HEK293 (cell line): ENCODE measurements around the gene LARGE1.
A peak's percentile ranks its signal among the peaks of the same experiment; 100 is the strongest.

Source experiments
- CTCF ChIA-PET: fragments of 350-600 bp; formaldehyde crosslinking; extraction: SDS; loops from one replicate; lab custom pipeline; 2021; ENCODE audit warnings: antibody characterized with exemption; lab: Yijun Ruan, JAX
- POLR2A ChIA-PET: fragments of 300-600 bp; formaldehyde crosslinking; extraction: SDS; loops from one replicate; lab custom pipeline; 2020; ENCODE audit warnings: antibody characterized with exemption, inconsistent platforms; lab: Yijun Ruan, JAX
- H3K27ac ChIP-seq: fragments of 200-500 bp; sonication (Bioruptor generic); 2 replicates; pipeline ENCODE4 v1.5.1; 2014; ENCODE audit warnings: low read depth, low read length, control low read depth, inconsistent platforms; ENCODE audit errors: extremely low read depth
- H3K36me3 ChIP-seq, 2 experiments: fragments of 200-500 bp in 1 of 2; sonication (Bioruptor generic) in 1 of 2; 1 replicate in 1 of 2; 2 replicates in 1 of 2; pipeline ENCODE4 v1.5.1; 2014 to 2017; ENCODE audit warnings: inconsistent platforms in 2 of 2, low read length in 2 of 2; ENCODE audit not compliant: control insufficient read depth in 2 of 2, insufficient read depth in 1 of 2
- H3K4me1 ChIP-seq: fragments of 200-500 bp; sonication (Bioruptor generic); 2 replicates; pipeline ENCODE4 v1.5.1; 2014; ENCODE audit warnings: mild to moderate bottlenecking, low read length, inconsistent platforms; ENCODE audit not compliant: control insufficient read depth, insufficient read depth
- H3K4me3 ChIP-seq: 2 replicates; pipeline ENCODE4 v1.5.1; 2011; ENCODE audit warnings: low read depth, mild to moderate bottlenecking, control low read depth, low read length, moderate library complexity
- H3K9me3 ChIP-seq: fragments of 200-500 bp; sonication (Bioruptor generic); 2 replicates; pipeline ENCODE4 v1.5.1; 2014; ENCODE audit warnings: low read depth, low read length, inconsistent platforms; ENCODE audit not compliant: control insufficient read depth, insufficient read depth
- EGR2 ChIP-seq: fragments of 450-650 bp; formaldehyde crosslinking; IDR thresholded peaks from 2 replicates; pipeline ENCODE4 v1.5.1; 2016; ENCODE audit warnings: low read depth, missing biosample characterization, missing genetic modification characterization
- FEZF1 ChIP-seq: fragments of 450-650 bp; formaldehyde crosslinking; IDR thresholded peaks from 2 replicates; pipeline ENCODE4 v1.5.1; 2016; ENCODE audit warnings: missing biosample characterization, missing genetic modification characterization
- GLI4 ChIP-seq: fragments of 450-650 bp; formaldehyde crosslinking; IDR thresholded peaks from 2 replicates; pipeline ENCODE4 v1.5.1; 2016; ENCODE audit warnings: missing biosample characterization, missing genetic modification characterization
- WT1 ChIP-seq: fragments of 450-650 bp; formaldehyde crosslinking; IDR thresholded peaks from 2 replicates; pipeline ENCODE4 v1.5.1; 2016; ENCODE audit warnings: missing biosample characterization, missing genetic modification characterization
- ZBTB20 ChIP-seq: fragments of 450-650 bp; formaldehyde crosslinking; IDR thresholded peaks from 2 replicates; pipeline ENCODE4 v1.5.1; 2016; ENCODE audit warnings: missing biosample characterization, missing genetic modification characterization
- ZBTB48 ChIP-seq: fragments of 450-650 bp; formaldehyde crosslinking; IDR thresholded peaks from 2 replicates; pipeline ENCODE4 v1.5.1; 2016; ENCODE audit warnings: missing biosample characterization, missing genetic modification characterization
- ZNF16 ChIP-seq: fragments of 450-650 bp; formaldehyde crosslinking; IDR thresholded peaks from 2 replicates; pipeline ENCODE4 v1.5.1; 2016; ENCODE audit warnings: low read depth, missing biosample characterization, missing genetic modification characterization
- ZNF169 ChIP-seq: fragments of 450-650 bp; formaldehyde crosslinking; IDR thresholded peaks from 2 replicates; pipeline ENCODE4 v1.5.1; 2016; ENCODE audit warnings: missing biosample characterization, missing genetic modification characterization
- ZNF239 ChIP-seq: fragments of 450-650 bp; formaldehyde crosslinking; IDR thresholded peaks from 2 replicates; pipeline ENCODE4 v1.5.1; 2016; ENCODE audit warnings: missing biosample characterization, missing genetic modification characterization
- ZNF302 ChIP-seq: fragments of 450-650 bp; formaldehyde crosslinking; IDR thresholded peaks from 2 replicates; pipeline ENCODE4 v1.5.1; 2016; ENCODE audit warnings: missing biosample characterization, missing genetic modification characterization, low read depth
- ZNF394 ChIP-seq: fragments of 450-650 bp; formaldehyde crosslinking; IDR thresholded peaks from 2 replicates; pipeline ENCODE4 v1.5.1; 2016; ENCODE audit warnings: missing biosample characterization, missing genetic modification characterization, mild to moderate bottlenecking, moderate library complexity, borderline replicate concordance
- ZNF423 ChIP-seq: fragments of 450-650 bp; formaldehyde crosslinking; IDR thresholded peaks from 2 replicates; pipeline ENCODE4 v1.5.1; 2016; ENCODE audit warnings: missing biosample characterization, missing genetic modification characterization
- ZNF510 ChIP-seq: fragments of 450-650 bp; formaldehyde crosslinking; IDR thresholded peaks from 2 replicates; pipeline ENCODE4 v1.5.1; 2018; ENCODE audit warnings: mild to moderate bottlenecking, missing genetic modification characterization, missing biosample characterization; ENCODE audit not compliant: insufficient replicate concordance
- ZNF544 ChIP-seq: fragments of 450-650 bp; formaldehyde crosslinking; IDR thresholded peaks from 2 replicates; pipeline ENCODE4 v1.5.0; 2017; ENCODE audit warnings: missing biosample characterization, missing genetic modification characterization
- ZNF654 ChIP-seq: fragments of 450-650 bp; formaldehyde crosslinking; IDR thresholded peaks from 2 replicates; pipeline ENCODE4 v1.5.1; 2016; ENCODE audit warnings: low read depth, missing biosample characterization, missing genetic modification characterization
- TF ChIP-seq, protein P1 (sequence below): fragments of 450-650 bp; formaldehyde crosslinking; IDR thresholded peaks from 2 replicates; pipeline ENCODE4 v1.5.1; 2016; ENCODE audit warnings: missing biosample characterization, missing genetic modification characterization
- TF ChIP-seq, protein P2 (sequence below): fragments of 450-650 bp; formaldehyde crosslinking; IDR thresholded peaks from 2 replicates; pipeline ENCODE4 v1.5.1; 2016; ENCODE audit warnings: missing biosample characterization, missing genetic modification characterization
- TF ChIP-seq, protein P3 (sequence below): fragments of 450-650 bp; formaldehyde crosslinking; IDR thresholded peaks from 2 replicates; pipeline ENCODE4; 2016; ENCODE audit warnings: missing biosample characterization, missing genetic modification characterization
- TF ChIP-seq, protein P4 (sequence below): fragments of 450-650 bp; formaldehyde crosslinking; IDR thresholded peaks from 2 replicates; pipeline ENCODE4 v1.5.1; 2016; ENCODE audit warnings: missing biosample characterization, missing genetic modification characterization
- TF ChIP-seq, protein P5 (sequence below): IDR thresholded peaks from 2 replicates; pipeline ENCODE4 v1.6.1; 2011; ENCODE audit warnings: mild to moderate bottlenecking, low read depth, low read length, borderline replicate concordance

LARGE1 gene

DNA sequence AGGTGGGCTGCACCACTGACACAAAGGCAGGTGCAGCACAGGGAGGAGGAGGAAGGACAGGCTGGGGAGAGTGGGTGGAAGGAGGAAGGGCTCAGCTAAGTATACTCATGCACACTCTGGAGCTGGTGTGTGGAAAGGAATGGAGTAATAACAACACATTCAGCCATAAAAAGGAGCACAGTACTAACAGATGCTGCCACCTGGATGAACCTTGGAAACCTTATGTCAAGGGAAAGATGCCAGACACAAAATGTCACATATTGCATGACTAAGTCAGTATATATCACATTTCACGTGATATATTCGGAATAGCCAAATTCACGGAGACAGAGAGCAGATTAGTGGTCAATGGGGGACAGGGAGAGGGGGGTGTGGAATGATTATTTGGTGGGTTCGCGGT, 472.5 kb downstream of the LARGE1 start:
- no peak overlapping the region for H3K4me3 ChIP-seq
- H3K36me3 ChIP-seq = no peaks in the 10 kb centered on the region
- POLR2A ChIA-PET = no interaction called here
- no peak overlapping the region for H3K27ac ChIP-seq
- CTCF ChIA-PET = no interaction called here
- no peaks in the 10 kb centered on the region for H3K4me1 ChIP-seq
- H3K9me3 ChIP-seq = no peaks in the 10 kb centered on the region
- TF ChIP-seq, protein P1, sequence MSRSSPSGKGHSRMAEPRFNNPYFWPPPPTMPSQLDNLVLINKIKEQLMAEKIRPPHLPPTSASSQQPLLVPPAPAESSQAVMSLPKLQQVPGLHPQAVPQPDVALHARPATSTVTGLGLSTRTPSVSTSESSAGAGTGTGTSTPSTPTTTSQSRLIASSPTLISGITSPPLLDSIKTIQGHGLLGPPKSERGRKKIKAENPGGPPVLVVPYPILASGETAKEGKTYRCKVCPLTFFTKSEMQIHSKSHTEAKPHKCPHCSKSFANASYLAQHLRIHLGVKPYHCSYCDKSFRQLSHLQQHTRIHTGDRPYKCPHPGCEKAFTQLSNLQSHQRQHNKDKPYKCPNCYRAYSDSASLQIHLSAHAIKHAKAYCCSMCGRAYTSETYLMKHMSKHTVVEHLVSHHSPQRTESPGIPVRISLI (tag by site-specific recombination) = no peak
- TF ChIP-seq, protein P2, sequence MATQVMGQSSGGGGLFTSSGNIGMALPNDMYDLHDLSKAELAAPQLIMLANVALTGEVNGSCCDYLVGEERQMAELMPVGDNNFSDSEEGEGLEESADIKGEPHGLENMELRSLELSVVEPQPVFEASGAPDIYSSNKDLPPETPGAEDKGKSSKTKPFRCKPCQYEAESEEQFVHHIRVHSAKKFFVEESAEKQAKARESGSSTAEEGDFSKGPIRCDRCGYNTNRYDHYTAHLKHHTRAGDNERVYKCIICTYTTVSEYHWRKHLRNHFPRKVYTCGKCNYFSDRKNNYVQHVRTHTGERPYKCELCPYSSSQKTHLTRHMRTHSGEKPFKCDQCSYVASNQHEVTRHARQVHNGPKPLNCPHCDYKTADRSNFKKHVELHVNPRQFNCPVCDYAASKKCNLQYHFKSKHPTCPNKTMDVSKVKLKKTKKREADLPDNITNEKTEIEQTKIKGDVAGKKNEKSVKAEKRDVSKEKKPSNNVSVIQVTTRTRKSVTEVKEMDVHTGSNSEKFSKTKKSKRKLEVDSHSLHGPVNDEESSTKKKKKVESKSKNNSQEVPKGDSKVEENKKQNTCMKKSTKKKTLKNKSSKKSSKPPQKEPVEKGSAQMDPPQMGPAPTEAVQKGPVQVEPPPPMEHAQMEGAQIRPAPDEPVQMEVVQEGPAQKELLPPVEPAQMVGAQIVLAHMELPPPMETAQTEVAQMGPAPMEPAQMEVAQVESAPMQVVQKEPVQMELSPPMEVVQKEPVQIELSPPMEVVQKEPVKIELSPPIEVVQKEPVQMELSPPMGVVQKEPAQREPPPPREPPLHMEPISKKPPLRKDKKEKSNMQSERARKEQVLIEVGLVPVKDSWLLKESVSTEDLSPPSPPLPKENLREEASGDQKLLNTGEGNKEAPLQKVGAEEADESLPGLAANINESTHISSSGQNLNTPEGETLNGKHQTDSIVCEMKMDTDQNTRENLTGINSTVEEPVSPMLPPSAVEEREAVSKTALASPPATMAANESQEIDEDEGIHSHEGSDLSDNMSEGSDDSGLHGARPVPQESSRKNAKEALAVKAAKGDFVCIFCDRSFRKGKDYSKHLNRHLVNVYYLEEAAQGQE (tag by site-specific recombination) = no peak
- no peak for TF ChIP-seq ZNF16 (tag by site-specific recombination)
- 0 out of 2 replicates have a peak, but pooled peaks have one; percentile 9 for TF ChIP-seq EGR2 (tag by site-specific recombination)
- no peak for TF ChIP-seq GLI4 (tag by site-specific recombination)
- TF ChIP-seq ZNF169 (tag by site-specific recombination) = no peak
- no peak for TF ChIP-seq ZNF394 (tag by site-specific recombination)
- TF ChIP-seq, all 188 proteins: peak for 1

DNA sequence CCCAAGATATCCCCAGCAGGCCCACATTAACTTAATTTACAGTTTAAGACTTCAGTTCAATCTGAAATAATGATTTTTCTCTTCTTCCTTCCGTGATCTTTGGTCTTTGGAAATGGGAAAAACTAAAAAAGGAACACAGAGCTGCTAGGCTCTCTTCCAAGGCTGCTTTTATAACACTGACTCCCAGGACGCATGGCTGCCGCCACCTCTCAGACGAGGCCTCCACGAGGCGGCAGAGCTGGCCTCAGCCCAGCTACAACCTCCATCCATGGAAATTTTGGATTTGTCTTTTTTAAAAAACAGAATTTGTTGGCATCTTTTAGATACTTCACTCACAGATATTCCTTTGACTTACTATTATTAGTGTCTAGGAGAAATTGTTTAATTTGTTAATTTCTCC, 476.6 kb downstream of the LARGE1 start:
- Histone ChIP-seq H3K27ac (no peak overlapping the region), H3K36me3 (no peaks in the 10 kb centered on the region), H3K9me3 (no peaks in the 10 kb centered on the region), H3K4me3 (no peak overlapping the region), H3K4me1 (no peaks in the 10 kb centered on the region)
- CTCF ChIA-PET = no interaction called here
- TF ChIP-seq ZNF544 (tag by site-specific recombination) = no peak
- no peak for TF ChIP-seq ZNF239 (tag by site-specific recombination)
- TF ChIP-seq, protein P3, sequence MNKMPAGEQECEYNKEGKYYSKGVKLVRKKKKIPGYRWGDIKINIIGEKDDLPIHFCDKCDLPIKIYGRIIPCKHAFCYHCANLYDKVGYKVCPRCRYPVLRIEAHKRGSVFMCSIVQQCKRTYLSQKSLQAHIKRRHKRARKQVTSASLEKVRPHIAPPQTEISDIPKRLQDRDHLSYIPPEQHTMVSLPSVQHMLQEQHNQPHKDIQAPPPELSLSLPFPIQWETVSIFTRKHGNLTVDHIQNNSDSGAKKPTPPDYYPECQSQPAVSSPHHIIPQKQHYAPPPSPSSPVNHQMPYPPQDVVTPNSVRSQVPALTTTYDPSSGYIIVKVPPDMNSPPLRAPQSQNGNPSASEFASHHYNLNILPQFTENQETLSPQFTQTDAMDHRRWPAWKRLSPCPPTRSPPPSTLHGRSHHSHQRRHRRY (tag by site-specific recombination) = no peak
- no peak for TF ChIP-seq ZNF654 (tag by site-specific recombination)
- TF ChIP-seq ZBTB48 (tag by site-specific recombination) = no peak
- TF ChIP-seq ZNF423 (tag by site-specific recombination) = no peak
- TF ChIP-seq, protein P4, sequence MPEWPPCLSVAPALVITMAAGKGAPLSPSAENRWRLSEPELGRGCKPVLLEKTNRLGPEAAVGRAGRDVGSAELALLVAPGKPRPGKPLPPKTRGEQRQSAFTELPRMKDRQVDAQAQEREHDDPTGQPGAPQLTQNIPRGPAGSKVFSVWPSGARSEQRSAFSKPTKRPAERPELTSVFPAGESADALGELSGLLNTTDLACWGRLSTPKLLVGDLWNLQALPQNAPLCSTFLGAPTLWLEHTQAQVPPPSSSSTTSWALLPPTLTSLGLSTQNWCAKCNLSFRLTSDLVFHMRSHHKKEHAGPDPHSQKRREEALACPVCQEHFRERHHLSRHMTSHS (tag by site-specific recombination) = no peak
- no peak for TF ChIP-seq WT1 (tag by site-specific recombination)
- TF ChIP-seq, protein P5, sequence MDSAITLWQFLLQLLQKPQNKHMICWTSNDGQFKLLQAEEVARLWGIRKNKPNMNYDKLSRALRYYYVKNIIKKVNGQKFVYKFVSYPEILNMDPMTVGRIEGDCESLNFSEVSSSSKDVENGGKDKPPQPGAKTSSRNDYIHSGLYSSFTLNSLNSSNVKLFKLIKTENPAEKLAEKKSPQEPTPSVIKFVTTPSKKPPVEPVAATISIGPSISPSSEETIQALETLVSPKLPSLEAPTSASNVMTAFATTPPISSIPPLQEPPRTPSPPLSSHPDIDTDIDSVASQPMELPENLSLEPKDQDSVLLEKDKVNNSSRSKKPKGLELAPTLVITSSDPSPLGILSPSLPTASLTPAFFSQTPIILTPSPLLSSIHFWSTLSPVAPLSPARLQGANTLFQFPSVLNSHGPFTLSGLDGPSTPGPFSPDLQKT = no peak
- TF ChIP-seq ZBTB20 (tag by site-specific recombination) = no peak
- TF ChIP-seq ZNF302 = no peak
- TF ChIP-seq ZNF510 = no peak
- TF ChIP-seq FEZF1 (tag by site-specific recombination) = no peak
- POLR2A ChIA-PET = no interaction called here
